SK-N-SH (cell line): ENCODE measurements around the gene NOL6.

Experiments
- CTCF ChIP-seq: fragments of 200-600 bp; sonication (generic); IDR thresholded peaks from 2 replicates; pipeline ENCODE4 v1.6.1; 2017; ENCODE audit warnings: antibody characterized with exemption, mild to moderate bottlenecking, moderate library complexity
- GABPA ChIP-seq: IDR thresholded peaks from 2 replicates; pipeline ENCODE4 v1.4.0; 2012; ENCODE audit warnings: low read depth, mild to moderate bottlenecking
- GATA2 ChIP-seq: sonication (generic); formaldehyde crosslinking; IDR thresholded peaks from 2 replicates; pipeline ENCODE4 v1.5.0; 2020; ENCODE audit warnings: mild to moderate bottlenecking, missing genetic modification reagents
- NFIC ChIP-seq: IDR thresholded peaks from 2 replicates; pipeline ENCODE4 v1.4.0; 2012; ENCODE audit warnings: borderline replicate concordance
- SIN3A ChIP-seq: IDR thresholded peaks from 2 replicates; pipeline ENCODE4 v1.6.1; 2012; ENCODE audit warnings: low read depth, mild to moderate bottlenecking, low read length, moderate library complexity, borderline replicate concordance
- SMC3 ChIP-seq: IDR thresholded peaks from 2 replicates; pipeline ENCODE4 v1.6.1; 2012; ENCODE audit warnings: low read depth, low read length, improper control_type of control experiment

- TF ChIP-seq GABPA, result no peak
- TF ChIP-seq CTCF, result no peak
- no peak for TF ChIP-seq NFIC
- TF ChIP-seq GATA2, result no peak
- no peak for TF ChIP-seq SMC3
- no peak for TF ChIP-seq SIN3A
Observed at GRCh38 chr9:33453286-33453860, 20.4 kb downstream of the NOL6 start.
